Left lung (tissue), 10 donors: Measurements from ENCODE around the gene SSU72. TPM values are rescaled to one million over a fixed set of nuclear protein-coding genes. Genes with fewer than 3 reads are reported as not detected.
A peak's percentile ranks its signal among the peaks of the same experiment; 100 is the strongest.
"Not testable (repeated sequence)": the region's sequence is repeated elsewhere in the genome, so short reads cannot be mapped to it uniquely, and the experiment has no call there.

Experiments used
- ATAC-seq: fragments of 200-7000 bp; cut with Tn5 transposase; one replicate; pipeline ENCODE4 v1.9.1; 2020; ENCODE audit warnings: moderate library complexity
- DNase-seq, 4 donors: peaks; one replicate each; pipeline ENCODE4 v3.0.0-alpha.2; 2013 to 2020
- H3K27ac ChIP-seq, 2 donors: fragments of 200-600 bp; sonication (generic) in 1 of 2; one replicate each; pipeline versions ENCODE4 v1.5.0 to v1.8.0; 2020 to 2021
- H3K27me3 ChIP-seq, 2 donors: fragments of 200-600 bp; sonication (generic) in 1 of 2; one replicate each; pipeline versions ENCODE4 v1.5.0 to v1.8.0; 2020 to 2021
- H3K36me3 ChIP-seq, 2 donors: fragments of 200-600 bp; sonication (generic) in 1 of 2; one replicate each; pipeline versions ENCODE4 v1.5.0 to v1.8.0; 2020 to 2021
- H3K4me1 ChIP-seq, 2 donors: fragments of 200-600 bp; one replicate each; pipeline ENCODE4 v1.8.0; 2021
- H3K4me3 ChIP-seq, 2 donors: fragments of 200-600 bp; sonication (generic) in 1 of 2; one replicate each; pipeline versions ENCODE4 v1.5.0 to v1.8.0; 2020 to 2021; ENCODE audit warnings: mild to moderate bottlenecking in 1 of 2
- H3K9me3 ChIP-seq, 2 donors: fragments of 200-600 bp; sonication (generic) in 1 of 2; one replicate each; pipeline versions ENCODE4 v1.5.0 to v1.8.0; 2020 to 2021
- CTCF ChIP-seq, 2 donors: fragments of 200-600 bp; sonication (generic) in 1 of 2; IDR thresholded peaks; one replicate each; pipeline versions ENCODE4 v1.5.0 to v1.8.0; 2021; ENCODE audit warnings: antibody characterized with exemption in 2 of 2
- intact Hi-C, 2 donors: fragments of 100-400 bp; cut with DNase I; formaldehyde crosslinking; loops; one replicate each; pipeline versions ENCODE4 v1.11.2 to v1.14.2; 2022
- polyA plus RNA-seq, 6 donors: library from polyadenylated mRNA; unstranded; fragments of 120-200 nt; gene quantifications; one replicate each; pipeline ENCODE4 v1.2.1, GENCODE V29; 2013; ENCODE audit not compliant: insufficient read length in 6 of 6
- total RNA-seq, 2 donors: library from RNA; stranded (reverse); fragmentation: NEBNext Ultra II Directional; extraction: Animal tissue kit (Norgen Biotek cat#: 25700); gene quantifications; one replicate each; pipeline ENCODE4 v1.2.1, GENCODE V29; 2021
- donor health status: DM: no; HTN: yes; CAD: no.
- donor health status: DM: no; HTN: no; CAD: no.

The SSU72 gene
- total and polyA plus RNA-seq, 8 donors: 65.2 to 141 (median 72.7) TPM

GRCh38 chr1:1596493-1597274, 22.0 kb upstream of the SSU72 start:
- peak in 1 of 4 donors; percentile 72 for DNase-seq
- no peaks in the 10 kb centered on the region for H3K9me3 ChIP-seq
- TF ChIP-seq CTCF (IDR thresholded peaks at IDR 0.05): no peak
- no peaks in the 10 kb centered on the region for H3K36me3 ChIP-seq
- H3K4me1 ChIP-seq: peaks cover 7 to 27% of the 10 kb centered on the region in 2 donors
- peaks cover 8 to 53% of the 10 kb centered on the region in 2 donors for H3K27me3 ChIP-seq
- ATAC-seq: no peak
- no peak overlapping the region for H3K4me3 ChIP-seq
- intact Hi-C loops: no loop called here
- no peak overlapping the region for H3K27ac ChIP-seq

GRCh38 chr1:1595341-1595740, 20.7 kb upstream of the SSU72 start:
- ATAC-seq, DNase-seq, H3K9me3 ChIP-seq, intact Hi-C loops, H3K27ac ChIP-seq, H3K36me3 ChIP-seq, H3K4me3 ChIP-seq: not testable (repeated sequence)
- Histone ChIP-seq H3K27me3 (peaks cover 8 to 39% of the 10 kb centered on the region in 2 donors), H3K4me1 (peaks cover 5 to 19% of the 10 kb centered on the region in 2 donors)

- no peak for TF ChIP-seq CTCF (IDR thresholded peaks at IDR 0.05)
- Histone ChIP-seq H3K4me1 (peaks cover 3 to 17% of the 10 kb centered on the region in 2 donors), H3K27me3 (peaks cover 8 to 37% of the 10 kb centered on the region in 2 donors), H3K27ac (no peak overlapping the region), H3K4me3 (no peak overlapping the region), H3K36me3 (no peaks in the 10 kb centered on the region), H3K9me3 (no peaks in the 10 kb centered on the region)
- peak in 1 of 4 donors; percentile 50 for DNase-seq
- ATAC-seq: no peak
- intact Hi-C loops: no loop called here
These were observed 20.1 kb upstream of the SSU72 start for GRCh38 chr1:1594602-1595260.

GRCh38 chr1:1593834-1594601, 19.4 kb upstream of the SSU72 start:
- no peak for ATAC-seq

More at GRCh38 chr1:1593834-1594601, 19.4 kb upstream of the SSU72 start:
- Histone ChIP-seq H3K36me3 (no peaks in the 10 kb centered on the region), H3K27me3 (peaks cover 6 to 34% of the 10 kb centered on the region in 2 donors), H3K27ac (no peak overlapping the region), H3K9me3 (no peaks in the 10 kb centered on the region), H3K4me3 (no peak overlapping the region), H3K4me1 (peaks cover 0 to 11% of the 10 kb centered on the region in 2 donors)
- peak in 1 of 4 donors; percentile 73 for DNase-seq
- TF ChIP-seq CTCF (IDR thresholded peaks at IDR 0.05): no peak
- intact Hi-C loops: no loop called here
